Activated T-cell treated with anti-CD3 and anti-CD28 coated beads, Interleukin-2, amount 50 U/mL, for 4 hours (primary cell): ENCODE results near the gene CCDC7. TPM values are rescaled to one million over a fixed set of nuclear protein-coding genes. Genes with fewer than 3 reads are reported as not detected.
"Not testable (repeated sequence)": the region's sequence is repeated elsewhere in the genome, so short reads cannot be mapped to it uniquely, and the experiment has no call there.

Experiments
- ATAC-seq, 2 donors: fragments of 200-7000 bp; cut with Tn5 transposase; one replicate each; pipeline ENCODE4 v1.10.0; 2021
- DNase-seq: peaks from one replicate; pipeline ENCODE4 v3.0.0-alpha.2; 2020
- H3K27me3 Mint-ChIP-seq: one replicate; pipeline ENCODE4 v1.8.0; 2021; ENCODE audit warnings: low read depth, mixed read lengths
- H3K36me3 Mint-ChIP-seq: one replicate; pipeline ENCODE4 v1.8.0; 2022; ENCODE audit warnings: mixed read lengths; ENCODE audit not compliant: insufficient read depth
- H3K4me1 Mint-ChIP-seq: one replicate; pipeline ENCODE4 v1.8.0; 2021; ENCODE audit warnings: low read depth, mixed read lengths
- H3K4me3 Mint-ChIP-seq: one replicate; pipeline ENCODE4 v1.8.0; 2021; ENCODE audit warnings: mild to moderate bottlenecking, moderate library complexity, mixed read lengths
- H3K9me3 Mint-ChIP-seq: one replicate; pipeline ENCODE4 v1.8.0; 2021; ENCODE audit warnings: mixed read lengths
- total RNA-seq, 3 donors: library from RNA; stranded (reverse); gene quantifications; one replicate each; pipeline ENCODE4 v1.2.1, GENCODE V29; 2021

CCDC7 gene
- total RNA-seq, 3 donors from 2014 or later, result 7.2 to 9.5 (median 8.8) TPM

DNA sequence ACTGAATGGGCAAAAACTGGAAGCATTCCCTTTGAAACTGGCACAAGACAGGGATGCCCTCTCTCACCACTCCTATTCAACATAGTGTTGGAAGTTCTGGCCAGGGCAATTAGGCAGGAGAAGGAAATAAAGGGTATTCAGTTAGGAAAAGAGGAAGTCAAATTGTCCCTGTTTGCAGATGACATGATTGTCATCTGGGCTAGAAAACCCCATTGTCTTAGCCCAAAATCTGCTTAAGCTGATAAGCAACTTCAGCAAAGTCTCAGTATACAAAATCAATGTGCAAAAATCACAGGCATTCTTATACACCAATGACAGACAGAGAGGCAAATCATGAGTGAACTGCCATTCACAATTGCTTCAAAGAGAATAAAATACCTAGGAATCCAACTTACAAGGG, 116.8 kb downstream of the CCDC7 start:
- H3K36me3 Mint-ChIP-seq, H3K4me3 Mint-ChIP-seq, DNase-seq, H3K9me3 Mint-ChIP-seq, H3K27me3 Mint-ChIP-seq, ATAC-seq, H3K4me1 Mint-ChIP-seq: not testable (repeated sequence)

DNA sequence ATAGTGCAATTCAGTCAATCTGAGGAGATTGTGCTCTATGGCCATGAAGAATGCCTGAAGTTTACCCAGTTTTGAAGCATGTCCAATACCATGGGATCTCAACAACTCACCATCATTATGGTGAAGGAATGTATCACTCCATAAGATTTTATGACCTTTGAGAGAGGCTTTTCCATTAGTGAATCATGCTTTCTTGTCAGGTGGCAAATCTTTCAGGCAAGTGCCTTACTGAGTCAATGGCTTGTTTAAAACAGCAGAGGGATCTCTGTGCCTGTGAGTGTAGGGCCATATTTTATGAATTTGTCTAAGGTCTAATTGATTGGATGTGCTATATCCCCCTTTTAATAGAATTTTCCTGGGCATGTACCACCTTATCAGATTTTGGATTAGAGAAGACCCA, 131.5 kb downstream of the CCDC7 start:
- no peak for DNase-seq
- no peak for ATAC-seq
- H3K9me3 Mint-ChIP-seq, result no peaks in the 10 kb centered on the region
- H3K27me3 Mint-ChIP-seq, result no peaks in the 10 kb centered on the region
- H3K4me1 Mint-ChIP-seq, result no peaks in the 10 kb centered on the region
- no peak overlapping the region for H3K4me3 Mint-ChIP-seq
- peaks cover 9% of the 10 kb centered on the region for H3K36me3 Mint-ChIP-seq

DNA sequence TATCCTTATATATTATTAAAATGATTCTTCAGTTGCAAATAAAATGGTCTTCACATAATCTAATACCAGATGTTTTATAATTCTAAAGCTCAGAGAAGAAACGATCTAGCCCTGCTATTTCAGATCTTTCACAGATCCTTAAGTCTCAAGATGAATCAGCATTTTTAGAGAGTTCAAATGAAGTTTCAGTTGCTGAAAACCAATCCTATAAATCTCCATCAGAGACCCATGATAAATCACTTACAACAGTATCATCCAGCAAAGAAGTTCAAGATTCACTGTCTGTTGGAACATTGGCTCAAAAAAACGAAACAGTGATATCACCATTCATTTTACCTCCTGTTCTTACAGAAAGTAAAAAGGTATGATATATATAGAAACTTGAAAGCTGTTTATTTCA, 137.0 kb downstream of the CCDC7 start:
- Mint-ChIP-seq H3K9me3 (no peaks in the 10 kb centered on the region), H3K36me3 (peaks cover 18% of the 10 kb centered on the region), H3K4me3 (no peak overlapping the region), H3K27me3 (no peaks in the 10 kb centered on the region), H3K4me1 (no peaks in the 10 kb centered on the region)
- DNase-seq, result no peak
- no peak for ATAC-seq

DNA sequence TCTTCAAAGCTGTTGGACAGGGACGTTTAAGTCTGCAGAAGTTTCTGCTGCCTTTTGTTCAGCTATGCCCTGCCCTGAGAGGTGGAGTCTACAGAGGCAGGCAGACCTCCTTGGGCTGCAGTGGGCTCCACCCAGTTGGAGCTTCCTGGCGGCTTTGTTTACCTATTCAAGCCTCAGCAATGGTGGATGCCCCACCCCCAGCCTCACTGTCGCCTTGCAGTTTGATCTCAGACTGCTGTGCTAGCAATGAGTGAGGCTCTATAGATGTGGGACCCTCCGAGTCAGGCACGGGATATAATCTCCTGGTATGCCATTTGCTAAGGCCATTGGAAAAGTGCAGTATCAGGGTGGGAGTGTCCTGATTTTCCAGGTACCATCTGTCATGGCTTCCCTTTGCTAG, 152.1 kb downstream of the CCDC7 start:
- H3K27me3 Mint-ChIP-seq, DNase-seq, H3K4me1 Mint-ChIP-seq, ATAC-seq, H3K4me3 Mint-ChIP-seq: not testable (repeated sequence)
- H3K36me3 Mint-ChIP-seq, result peaks cover 60% of the 10 kb centered on the region
- H3K9me3 Mint-ChIP-seq, result peaks cover 51% of the 10 kb centered on the region

DNA sequence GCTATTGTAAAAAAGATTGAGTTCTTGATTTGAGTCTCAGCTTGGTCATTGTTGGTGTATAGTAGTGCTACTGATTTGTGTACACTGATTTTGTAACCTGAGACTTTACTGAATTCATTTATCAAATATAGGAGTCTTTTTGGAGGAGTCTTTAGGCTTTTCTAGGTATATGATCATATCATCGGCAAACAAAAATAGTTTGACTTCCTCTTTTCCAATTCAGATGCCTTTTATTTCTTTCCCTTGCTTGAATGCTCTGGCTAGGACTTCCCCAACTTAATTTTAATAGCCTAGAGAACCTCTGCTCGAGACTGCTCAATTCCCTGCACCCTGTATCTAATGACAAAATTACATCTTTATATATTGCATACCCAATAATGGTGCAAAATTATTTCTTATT, 154.4 kb downstream of the CCDC7 start:
- H3K4me3 Mint-ChIP-seq, result no peak overlapping the region
- H3K4me1 Mint-ChIP-seq, result no peaks in the 10 kb centered on the region
- no peaks in the 10 kb centered on the region for H3K27me3 Mint-ChIP-seq
- peaks cover 61% of the 10 kb centered on the region for H3K9me3 Mint-ChIP-seq
- H3K36me3 Mint-ChIP-seq, result peaks cover 70% of the 10 kb centered on the region
- DNase-seq, result no peak
- no peak for ATAC-seq

DNA sequence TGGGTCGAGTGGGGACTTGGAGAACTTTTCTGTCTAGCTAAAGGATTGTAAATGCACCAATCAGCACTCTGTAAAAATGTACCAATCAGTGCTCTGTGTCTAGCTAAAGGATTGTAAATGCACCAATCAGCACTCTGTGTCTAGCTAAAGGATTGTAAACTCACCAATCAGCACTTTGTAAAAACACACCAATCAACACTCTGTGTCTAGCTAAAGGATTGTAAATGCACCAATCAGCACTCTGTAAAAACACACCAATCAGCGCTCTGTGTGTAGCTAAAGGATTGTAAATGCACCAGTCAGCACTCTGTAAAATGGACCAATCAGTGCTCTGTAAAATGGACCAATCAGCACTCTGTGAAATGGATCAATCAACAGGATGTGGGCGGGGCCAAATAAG, 155.6 kb downstream of the CCDC7 start:
- H3K4me1 Mint-ChIP-seq, ATAC-seq, DNase-seq, H3K4me3 Mint-ChIP-seq, H3K27me3 Mint-ChIP-seq: not testable (repeated sequence)
- Mint-ChIP-seq H3K36me3 (peaks cover 65% of the 10 kb centered on the region), H3K9me3 (peaks cover 54% of the 10 kb centered on the region)

DNA sequence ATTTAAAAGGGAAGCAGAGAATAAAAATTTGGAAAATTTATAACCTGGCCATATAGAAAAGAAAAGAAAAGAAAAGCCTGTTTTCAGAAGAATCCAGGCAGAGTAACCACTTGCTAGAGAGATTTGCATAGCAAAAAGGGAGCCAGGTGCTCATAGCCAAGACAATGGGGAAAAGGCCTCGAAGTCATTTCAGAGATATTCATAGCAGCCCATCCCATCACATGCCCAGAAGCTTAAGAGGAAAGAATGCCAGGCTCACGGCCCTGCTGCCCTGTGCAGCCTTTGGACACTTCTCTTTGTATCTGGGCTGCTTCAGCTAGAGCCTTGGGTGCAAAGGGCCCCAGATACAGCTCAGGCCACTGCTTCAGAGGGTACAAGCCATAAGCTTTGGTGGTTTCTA, 159.8 kb downstream of the CCDC7 start:
- peaks cover 32% of the 10 kb centered on the region for H3K9me3 Mint-ChIP-seq
- no peak for DNase-seq
- H3K27me3 Mint-ChIP-seq, result no peaks in the 10 kb centered on the region
- no peak overlapping the region for H3K4me3 Mint-ChIP-seq
- no peak for ATAC-seq
- H3K36me3 Mint-ChIP-seq, result peaks cover 51% of the 10 kb centered on the region
- no peaks in the 10 kb centered on the region for H3K4me1 Mint-ChIP-seq

DNA sequence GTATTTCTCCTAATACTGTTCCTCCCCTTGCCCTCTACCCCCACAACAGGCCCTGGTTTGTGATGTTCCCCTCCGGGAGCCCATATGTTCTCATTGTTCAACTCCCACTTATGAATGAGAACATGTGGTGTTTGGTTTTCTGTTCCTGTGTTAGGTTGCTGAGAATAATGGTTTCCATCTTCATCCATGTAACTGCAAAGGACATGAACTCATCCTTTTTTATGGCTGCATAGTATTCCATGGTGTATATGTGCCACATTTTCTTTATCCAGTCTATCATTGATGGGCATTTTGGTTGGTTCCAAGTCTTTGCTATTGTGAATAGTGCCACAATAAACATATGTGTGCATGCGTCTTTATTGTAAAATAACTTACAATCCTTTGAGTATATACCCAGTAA, 164.6 kb downstream of the CCDC7 start:
- H3K36me3 Mint-ChIP-seq, result peaks cover 46% of the 10 kb centered on the region
- not testable (repeated sequence) for H3K27me3 Mint-ChIP-seq, DNase-seq, H3K4me1 Mint-ChIP-seq, ATAC-seq, H3K4me3 Mint-ChIP-seq
- H3K9me3 Mint-ChIP-seq, result peaks cover 29% of the 10 kb centered on the region

DNA sequence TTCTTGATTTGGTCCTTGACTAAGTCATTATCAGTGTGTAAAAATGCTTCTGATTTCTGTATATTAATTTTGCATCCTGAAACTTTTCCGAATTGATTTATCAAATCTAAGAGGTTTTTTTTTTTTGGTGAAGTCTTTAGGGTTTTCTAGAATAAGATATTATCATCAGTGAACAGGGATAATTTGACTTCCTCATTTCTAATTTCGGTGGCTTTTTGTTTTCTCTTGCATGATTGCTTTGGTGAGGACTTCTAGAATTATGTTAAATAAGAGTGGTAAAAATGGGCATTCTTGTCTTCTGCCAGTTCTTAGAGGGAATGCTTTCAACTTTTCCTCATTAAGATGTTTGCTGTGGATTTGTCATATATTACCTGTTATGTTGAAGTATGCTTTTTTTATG, 170.5 kb downstream of the CCDC7 start:
- H3K27me3 Mint-ChIP-seq, result no peaks in the 10 kb centered on the region
- H3K36me3 Mint-ChIP-seq, result peaks cover 47% of the 10 kb centered on the region
- DNase-seq (no peak), ATAC-seq (no peak)
- H3K9me3 Mint-ChIP-seq, result peaks cover 43% of the 10 kb centered on the region
- no peak overlapping the region for H3K4me3 Mint-ChIP-seq
- peaks cover 2% of the 10 kb centered on the region for H3K4me1 Mint-ChIP-seq

DNA sequence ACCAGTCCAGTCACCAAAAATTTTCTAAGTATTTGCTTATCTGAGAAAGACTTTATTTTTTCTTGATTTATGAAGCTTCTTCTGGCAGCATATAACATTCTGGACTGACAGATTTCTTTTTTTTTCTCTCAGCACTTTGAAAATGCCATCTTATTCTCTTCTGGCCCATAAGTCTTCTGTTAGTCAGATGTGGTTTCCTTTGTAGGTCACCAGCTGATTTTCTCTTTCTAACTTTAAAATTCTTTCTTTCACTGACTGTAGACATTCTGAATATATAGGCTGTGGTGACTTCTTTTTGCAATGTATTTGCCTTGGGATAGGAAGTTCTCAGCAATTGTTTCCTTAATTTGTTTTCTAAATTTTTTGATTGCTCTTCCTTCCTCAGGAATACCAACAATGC, 172.5 kb downstream of the CCDC7 start:
- DNase-seq (no peak), ATAC-seq (no peak)
- H3K4me3 Mint-ChIP-seq, result no peak overlapping the region
- peaks cover 41% of the 10 kb centered on the region for H3K36me3 Mint-ChIP-seq
- no peaks in the 10 kb centered on the region for H3K27me3 Mint-ChIP-seq
- peaks cover 2% of the 10 kb centered on the region for H3K4me1 Mint-ChIP-seq
- H3K9me3 Mint-ChIP-seq, result peaks cover 33% of the 10 kb centered on the region

DNA sequence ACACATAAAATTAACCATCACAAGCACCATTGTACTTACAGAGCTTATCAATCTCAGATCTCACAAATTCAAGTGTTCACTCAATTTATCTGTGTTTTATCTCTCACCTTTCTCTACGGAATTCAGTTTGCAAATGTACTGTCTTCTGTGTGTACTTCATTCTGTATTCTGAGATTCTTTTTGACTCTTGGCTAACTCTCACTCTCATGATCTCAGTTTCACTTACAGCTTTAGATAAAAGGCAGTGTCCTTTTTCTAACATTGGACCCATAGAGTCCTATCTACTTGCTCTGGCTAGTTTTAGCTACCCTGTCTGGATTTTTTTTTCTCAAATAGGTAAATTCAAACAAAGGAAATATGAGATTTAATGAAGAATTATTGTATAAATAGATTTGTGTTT, 176.0 kb downstream of the CCDC7 start:
- DNase-seq (no peak), ATAC-seq (no peak)
- peaks cover 2% of the 10 kb centered on the region for H3K4me1 Mint-ChIP-seq
- peaks cover 17% of the 10 kb centered on the region for H3K9me3 Mint-ChIP-seq
- peaks cover 39% of the 10 kb centered on the region for H3K36me3 Mint-ChIP-seq
- no peak overlapping the region for H3K4me3 Mint-ChIP-seq
- H3K27me3 Mint-ChIP-seq, result no peaks in the 10 kb centered on the region

DNA sequence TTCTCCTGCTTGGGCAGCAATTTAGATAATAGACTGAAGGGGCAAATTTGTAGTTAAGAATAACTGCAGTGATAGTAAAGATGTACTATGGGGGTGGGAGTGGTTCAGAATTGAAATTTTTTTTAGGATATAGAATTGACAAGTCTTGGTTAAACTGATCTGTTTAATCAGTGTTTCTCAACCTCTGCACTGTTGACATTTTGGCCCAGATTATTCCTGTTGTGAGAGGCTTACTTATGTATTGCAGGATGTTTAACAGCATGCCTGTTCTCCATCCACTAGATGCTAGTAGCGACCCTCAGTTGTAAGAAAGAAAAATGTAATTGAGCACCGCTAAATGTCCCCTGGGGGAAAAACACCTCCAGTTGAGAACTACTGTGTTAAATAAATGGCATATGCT, 176.5 kb downstream of the CCDC7 start:
- ATAC-seq, result no peak

DNA sequence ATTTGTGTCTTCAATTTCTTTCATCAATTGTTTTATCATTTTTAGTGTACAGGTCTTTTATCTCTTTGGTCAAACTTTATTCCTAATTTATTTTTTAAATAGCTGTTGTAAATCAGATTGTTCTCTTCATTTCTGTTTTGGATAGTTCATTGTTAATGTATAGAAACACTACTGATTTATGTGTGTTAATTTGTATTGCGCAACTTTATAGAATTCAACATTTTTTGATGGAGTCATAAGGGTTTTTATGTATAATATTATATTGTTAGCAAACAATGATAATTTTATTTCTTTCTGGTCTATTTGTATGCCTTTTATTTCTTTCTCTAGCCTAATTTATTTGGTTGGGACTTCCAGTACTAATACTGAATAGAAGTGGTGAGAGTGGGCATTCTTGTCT, 181.2 kb downstream of the CCDC7 start:
- peaks cover 29% of the 10 kb centered on the region for H3K36me3 Mint-ChIP-seq
- H3K4me3 Mint-ChIP-seq, result no peak overlapping the region
- no peaks in the 10 kb centered on the region for H3K27me3 Mint-ChIP-seq
- ATAC-seq (no peak), DNase-seq (no peak)
- peaks cover 13% of the 10 kb centered on the region for H3K9me3 Mint-ChIP-seq
- no peaks in the 10 kb centered on the region for H3K4me1 Mint-ChIP-seq

More for the DNA sequence above, 176.5 kb downstream of the CCDC7 start:
- DNase-seq, result no peak
- H3K9me3 Mint-ChIP-seq, result peaks cover 19% of the 10 kb centered on the region
- no peak overlapping the region for H3K4me3 Mint-ChIP-seq
- H3K4me1 Mint-ChIP-seq, result peaks cover 2% of the 10 kb centered on the region
- H3K36me3 Mint-ChIP-seq, result peaks cover 39% of the 10 kb centered on the region
- H3K27me3 Mint-ChIP-seq, result no peaks in the 10 kb centered on the region

DNA sequence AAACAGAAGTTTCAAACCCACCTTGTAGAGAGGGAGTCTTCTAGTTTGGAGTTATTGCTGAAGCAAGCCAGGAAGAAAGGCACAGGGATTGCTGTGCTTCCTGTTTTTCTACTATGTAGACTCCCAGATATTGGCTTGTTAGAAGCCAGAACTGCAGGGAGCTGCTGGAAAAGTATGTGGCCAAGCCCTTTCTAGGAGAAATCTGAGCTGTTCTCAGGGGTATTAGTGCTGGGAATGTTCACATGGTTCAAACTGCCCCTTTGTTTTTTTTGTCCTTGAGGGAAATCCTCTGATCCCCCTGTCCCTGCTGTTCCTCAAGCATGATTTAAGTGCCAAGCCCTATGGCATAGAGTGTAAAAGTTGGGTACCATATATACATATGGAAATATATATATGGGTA, 184.0 kb downstream of the CCDC7 start:
- DNase-seq (no peak), ATAC-seq (no peak)
- H3K4me1 Mint-ChIP-seq, result peaks cover 3% of the 10 kb centered on the region
- peaks cover 18% of the 10 kb centered on the region for H3K36me3 Mint-ChIP-seq
- no peak overlapping the region for H3K4me3 Mint-ChIP-seq
- H3K9me3 Mint-ChIP-seq, result peaks cover 13% of the 10 kb centered on the region
- H3K27me3 Mint-ChIP-seq, result no peaks in the 10 kb centered on the region

DNA sequence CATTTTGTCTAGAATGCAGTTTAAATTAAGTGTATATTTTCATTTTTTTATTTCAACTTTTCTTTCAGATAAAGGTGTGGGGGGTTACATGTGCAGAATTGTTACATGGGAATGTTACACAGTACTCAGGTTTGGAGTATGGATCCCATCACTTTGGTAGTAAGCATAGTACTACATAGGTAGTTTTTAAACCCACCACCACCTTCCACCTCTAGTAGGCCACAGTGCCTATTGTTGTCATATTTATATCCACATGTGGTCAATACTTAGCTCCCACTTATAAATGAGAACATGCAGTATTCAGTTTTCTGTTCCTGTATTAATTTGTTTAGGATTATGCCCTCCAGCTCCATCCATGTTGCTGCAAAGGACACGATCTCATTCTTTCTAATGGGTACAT, 200.6 kb downstream of the CCDC7 start:
- peaks cover 26% of the 10 kb centered on the region for H3K36me3 Mint-ChIP-seq
- peaks cover 8% of the 10 kb centered on the region for H3K9me3 Mint-ChIP-seq
- no peak overlapping the region for H3K4me3 Mint-ChIP-seq

DNA sequence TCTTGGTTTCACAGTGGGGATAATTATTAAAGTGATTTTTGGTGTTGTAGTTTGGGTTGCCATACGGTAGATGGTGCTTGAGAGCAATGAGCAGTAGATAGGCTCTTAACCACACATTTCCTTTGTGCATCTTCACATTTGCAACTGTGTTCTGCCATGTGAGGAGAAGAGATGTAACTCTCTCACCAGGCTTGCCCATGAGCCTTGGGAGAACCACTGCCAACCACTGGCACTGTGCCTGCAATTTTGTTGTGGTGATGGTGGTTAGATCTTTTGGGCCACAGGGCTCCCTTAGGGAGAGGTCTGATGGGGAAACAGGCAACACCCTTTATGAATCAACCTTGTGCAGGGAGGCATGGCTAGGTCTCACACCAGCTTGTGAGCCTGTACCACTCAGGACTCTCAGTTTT, 204.3 kb downstream of the CCDC7 start:
- Mint-ChIP-seq H3K27me3 (no peaks in the 10 kb centered on the region), H3K4me1 (peaks cover 11% of the 10 kb centered on the region), H3K36me3 (peaks cover 31% of the 10 kb centered on the region), H3K4me3 (no peak overlapping the region), H3K9me3 (peaks cover 33% of the 10 kb centered on the region)
- ATAC-seq (no peak), DNase-seq (no peak)

More for the DNA sequence above, 200.6 kb downstream of the CCDC7 start:
- H3K27me3 Mint-ChIP-seq, result no peaks in the 10 kb centered on the region
- DNase-seq (no peak), ATAC-seq (no peak)
- H3K4me1 Mint-ChIP-seq, result peaks cover 11% of the 10 kb centered on the region
